HG03571 (cell line): Measurements from ENCODE around the gene PDE4D.

Experiments
- ATAC-seq: cut with Tn5 transposase; IDR thresholded peaks from one replicate; pipeline ENCODE4 v1.9.1; 2021; ENCODE audit not compliant: unreplicated experiment

PDE4D gene

DNA sequence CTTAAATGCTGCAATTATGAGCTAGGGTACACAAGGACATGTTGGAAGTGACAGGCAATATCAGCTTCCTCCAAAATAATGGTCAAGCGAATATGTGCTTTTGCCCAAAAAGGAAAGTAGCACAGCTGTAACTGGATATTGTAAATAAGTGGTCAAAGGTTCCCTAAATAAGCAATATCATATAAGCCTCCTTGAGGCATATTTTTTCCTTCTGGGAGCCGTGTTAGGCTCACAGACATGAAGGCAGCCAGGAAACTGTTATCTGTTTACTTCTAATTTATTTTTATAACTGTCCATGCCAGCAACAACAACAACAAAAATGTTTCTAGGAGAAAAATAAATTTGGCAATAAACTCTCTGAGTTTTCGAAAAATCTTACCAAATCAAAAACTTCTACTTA is 648.3 kb downstream of the PDE4D start:
- no peak for ATAC-seq

DNA sequence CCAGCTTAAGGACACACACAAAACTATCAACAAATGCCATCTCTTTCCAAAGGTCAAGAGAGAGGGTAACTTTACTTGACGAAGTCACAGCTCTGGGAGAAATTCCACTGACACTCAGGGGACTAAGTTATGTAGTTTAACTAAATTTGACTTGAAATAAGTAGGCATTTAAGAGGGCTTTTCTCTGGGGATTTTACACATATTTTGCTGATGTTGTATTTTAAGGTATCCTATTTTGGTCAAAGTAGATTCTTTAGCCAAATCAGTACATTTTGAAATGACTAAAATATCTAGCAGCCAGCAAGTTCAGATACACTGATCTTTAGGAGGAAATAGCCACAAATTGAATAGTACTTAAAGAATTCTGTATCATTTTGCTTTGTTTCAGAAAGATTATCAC is 652.0 kb downstream of the PDE4D start:
- no peak for ATAC-seq

DNA sequence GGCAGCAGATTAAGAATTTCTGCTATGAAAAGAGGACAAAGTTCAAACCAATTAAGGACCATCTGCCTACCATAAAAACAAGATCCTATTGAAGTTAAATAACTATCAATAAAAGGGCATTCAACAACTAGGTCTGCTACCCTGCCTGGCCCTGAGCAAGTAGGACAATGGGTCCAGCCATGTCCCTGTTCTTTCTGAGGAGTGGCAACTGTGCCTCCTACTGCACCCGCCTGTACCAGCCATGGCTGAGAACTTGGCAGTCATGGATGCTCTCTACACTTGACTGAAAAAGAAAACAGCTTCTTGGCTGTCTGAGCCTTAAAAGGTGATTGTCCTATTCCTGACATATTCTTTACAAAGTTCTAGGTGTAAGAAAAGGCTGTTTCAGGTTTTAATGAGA is 652.4 kb downstream of the PDE4D start:
- ATAC-seq, result no peak

DNA sequence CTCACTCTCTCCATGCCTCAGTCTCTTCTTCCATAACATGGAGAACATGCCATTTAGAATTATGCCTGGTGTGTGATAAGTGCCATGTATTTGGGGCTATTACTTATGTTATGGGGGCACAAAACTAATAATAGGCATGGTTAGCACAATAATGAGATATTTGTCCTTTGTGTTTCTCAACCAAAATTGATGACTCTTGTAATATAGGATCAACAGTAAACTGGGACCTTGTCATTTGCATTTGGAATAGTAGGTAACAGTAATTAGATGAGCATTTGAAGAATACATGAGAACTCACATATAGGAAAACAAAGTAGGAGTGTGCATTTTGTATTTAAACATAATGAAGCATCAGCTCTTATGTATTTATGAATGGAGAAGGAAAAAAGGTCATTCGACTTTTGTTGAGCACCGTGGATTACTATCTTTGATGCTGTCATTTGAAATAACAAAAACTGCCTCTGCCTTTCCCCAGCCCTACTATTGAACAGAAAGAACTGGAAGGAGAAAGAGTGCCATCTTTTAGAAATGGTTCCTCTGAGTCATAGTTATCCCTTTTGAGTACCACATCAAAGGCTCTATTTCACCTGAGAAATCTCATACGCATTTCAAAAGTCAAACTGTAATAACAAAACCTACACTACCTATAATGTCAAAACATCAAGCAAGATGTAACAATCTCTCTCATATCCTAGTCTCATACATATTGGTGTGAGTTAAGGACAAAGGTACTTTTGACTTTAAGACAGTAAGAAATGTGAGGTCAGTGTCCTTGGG is 655.2 kb downstream of the PDE4D start:
- no peak for ATAC-seq

DNA sequence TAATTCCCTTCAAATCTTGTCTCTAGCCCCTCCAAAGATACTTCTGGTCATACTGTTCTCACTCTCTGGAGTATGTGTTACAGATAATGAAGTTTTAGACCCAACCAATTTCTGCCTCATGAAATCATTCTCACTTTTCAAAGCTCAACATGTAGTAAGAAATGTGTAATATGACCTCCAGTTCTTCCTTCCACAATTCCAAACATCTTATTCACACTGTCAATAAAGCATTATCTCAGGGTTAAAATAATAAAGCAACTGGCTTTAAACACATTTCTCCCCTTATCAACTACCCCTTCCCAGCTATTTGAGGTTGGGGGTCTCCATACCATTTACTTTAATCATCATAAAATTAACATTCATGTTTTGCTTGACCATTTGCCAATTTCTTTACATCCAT is 656.5 kb downstream of the PDE4D start:
- ATAC-seq, result no peak

DNA sequence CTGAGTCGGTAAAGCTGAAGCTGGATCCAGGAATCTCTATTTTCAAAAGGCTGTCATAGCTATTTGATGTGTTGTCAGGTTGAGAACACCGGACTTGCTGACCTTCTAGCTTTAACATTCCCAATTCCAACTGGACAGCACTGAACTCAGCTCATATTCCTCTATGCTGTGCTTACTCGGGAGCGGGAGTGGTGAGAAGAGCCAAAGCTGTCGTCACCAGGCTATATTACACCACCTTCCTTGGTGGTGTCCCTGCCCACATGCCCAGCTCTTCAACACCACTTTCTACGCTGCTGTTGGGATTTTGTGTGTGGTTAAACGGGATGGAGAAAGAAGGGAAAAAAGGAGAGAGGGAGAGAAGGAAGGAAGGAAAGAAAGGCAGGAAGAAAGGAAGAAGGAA is 657.1 kb downstream of the PDE4D start:
- no peak for ATAC-seq

DNA sequence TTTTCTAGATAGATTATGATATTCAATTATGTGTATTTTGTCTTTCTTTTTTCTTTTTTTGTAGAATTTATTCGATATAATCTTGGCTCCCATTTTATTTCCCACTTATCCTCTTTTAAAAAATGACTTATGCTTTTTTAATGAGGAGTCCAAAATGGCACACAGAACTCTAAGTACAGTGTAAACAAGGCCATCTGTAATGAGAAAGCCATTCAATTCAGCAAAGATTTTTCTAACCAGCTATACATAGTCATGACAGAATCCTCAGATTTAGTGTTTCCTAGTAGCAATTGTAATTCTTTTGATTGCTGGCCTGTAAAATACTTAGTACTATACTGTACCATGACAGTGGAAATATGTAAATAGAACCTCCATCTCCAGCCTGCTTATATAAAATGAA is 659.3 kb downstream of the PDE4D start:
- ATAC-seq, result no peak

DNA sequence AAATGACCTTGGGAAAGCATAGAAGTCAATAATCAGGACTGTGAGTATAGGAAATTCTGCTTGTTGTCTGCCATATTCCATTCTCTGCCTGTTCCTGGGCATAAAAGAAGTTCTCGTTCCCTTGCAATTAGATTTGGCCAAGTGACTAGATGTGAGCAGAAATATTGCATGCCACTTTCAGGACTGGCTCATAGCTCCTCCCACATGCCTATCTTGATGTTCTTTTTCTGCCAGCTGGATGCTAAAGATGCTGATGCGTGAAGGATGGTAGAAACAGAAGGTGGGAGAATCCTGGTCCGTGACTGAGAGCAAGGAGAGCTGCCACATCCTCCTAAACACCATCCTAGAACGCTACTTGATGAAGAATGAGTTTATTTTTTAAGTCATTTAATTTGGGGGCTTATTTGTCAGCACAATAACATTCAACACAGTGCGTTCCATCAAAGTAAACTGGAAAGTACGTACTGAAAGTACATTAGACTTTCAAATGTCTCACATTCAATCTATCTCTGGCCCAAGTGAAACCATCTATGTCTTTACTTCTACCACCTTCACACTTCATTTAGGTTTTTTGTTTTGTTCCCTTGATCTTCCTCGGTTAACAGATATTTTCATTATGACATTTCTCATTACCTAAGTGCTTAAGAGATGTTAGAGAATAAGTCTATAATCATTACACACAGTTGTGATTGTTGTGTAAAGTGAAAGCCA is 662.1 kb downstream of the PDE4D start:
- ATAC-seq, result no peak

DNA sequence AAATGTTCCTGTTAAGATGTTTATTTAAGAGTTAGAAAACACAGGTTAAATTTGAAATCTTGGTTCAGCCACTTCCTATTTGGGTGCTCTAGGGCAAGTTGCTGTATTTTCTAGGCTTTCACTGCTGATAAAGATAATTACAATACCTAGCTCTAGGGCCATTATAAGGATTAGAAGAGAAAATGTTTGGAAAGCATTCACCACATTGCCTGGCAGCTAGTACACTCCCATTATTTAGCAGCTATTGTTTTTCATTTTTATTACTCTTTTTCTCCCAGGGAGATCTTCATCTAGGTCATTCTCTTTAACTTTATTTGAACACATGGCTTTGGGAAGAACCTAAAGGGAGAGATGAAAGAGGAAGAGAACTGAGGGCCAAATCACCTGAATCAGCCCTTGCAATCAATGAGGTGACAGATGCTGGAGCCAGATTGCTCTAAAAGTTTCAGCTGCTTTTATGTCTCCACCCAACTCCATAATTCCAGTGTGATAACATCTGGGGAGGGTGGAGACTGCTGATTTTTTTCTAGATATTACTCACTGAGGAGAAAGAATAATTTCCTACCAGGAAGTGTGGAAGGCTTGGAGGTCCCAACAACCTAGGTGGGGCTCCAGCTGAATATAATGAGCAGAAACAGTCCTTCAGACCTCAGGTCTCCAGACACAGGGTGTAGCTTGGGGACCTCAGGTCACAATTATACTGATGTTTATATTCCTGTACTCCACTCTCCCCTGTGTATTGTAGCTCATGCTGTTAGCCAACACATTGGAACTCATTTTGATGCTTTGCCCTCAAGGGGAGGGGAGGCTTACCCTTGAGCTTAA is 670.6 kb downstream of the PDE4D start:
- no peak for ATAC-seq

DNA sequence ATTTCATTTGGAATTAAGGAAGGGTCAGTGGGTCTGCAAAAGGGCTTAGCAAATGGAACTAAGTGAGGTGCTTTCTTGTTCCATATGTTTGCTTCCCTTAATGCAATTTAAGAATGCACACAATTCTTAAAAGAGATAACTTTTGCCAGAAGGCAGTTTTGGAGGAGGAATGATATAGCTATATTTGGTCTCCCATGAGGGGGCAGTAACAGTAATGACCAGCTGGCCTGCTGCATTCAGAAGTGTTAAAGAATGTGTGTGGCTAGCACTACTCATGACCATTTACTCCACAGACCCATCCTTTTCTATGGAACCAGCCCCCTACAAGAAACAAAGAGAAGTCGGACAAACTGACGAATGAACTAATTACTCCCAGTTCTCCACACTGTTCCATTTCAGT is 671.8 kb downstream of the PDE4D start:
- no peak for ATAC-seq

DNA sequence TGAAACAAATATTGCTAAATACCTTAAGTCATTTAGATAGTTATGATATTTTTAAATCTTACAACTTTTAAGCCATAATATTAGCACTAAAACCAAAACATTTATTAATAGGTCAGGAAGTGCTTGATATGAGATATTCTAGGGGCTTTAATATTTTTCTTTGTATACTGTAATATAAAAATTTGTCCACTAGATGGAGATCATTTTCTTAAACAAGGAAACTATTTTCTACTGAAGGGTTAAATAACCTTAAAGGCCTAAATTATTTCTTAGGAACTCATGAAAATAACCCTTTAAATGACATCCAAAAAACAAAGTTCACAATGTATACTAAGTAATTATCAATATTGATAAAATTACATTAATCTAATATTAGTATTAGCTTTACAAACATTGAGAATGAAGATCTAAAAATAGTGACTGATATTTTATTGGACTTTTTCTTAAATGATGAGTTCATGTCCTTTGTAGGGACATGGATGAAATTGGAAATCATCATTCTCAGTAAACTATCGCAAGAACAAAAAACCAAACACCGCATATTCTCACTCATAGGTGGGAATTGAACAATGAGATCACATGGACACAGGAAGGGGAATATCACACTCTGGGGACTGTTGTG is 675.0 kb downstream of the PDE4D start:
- ATAC-seq, result no peak

DNA sequence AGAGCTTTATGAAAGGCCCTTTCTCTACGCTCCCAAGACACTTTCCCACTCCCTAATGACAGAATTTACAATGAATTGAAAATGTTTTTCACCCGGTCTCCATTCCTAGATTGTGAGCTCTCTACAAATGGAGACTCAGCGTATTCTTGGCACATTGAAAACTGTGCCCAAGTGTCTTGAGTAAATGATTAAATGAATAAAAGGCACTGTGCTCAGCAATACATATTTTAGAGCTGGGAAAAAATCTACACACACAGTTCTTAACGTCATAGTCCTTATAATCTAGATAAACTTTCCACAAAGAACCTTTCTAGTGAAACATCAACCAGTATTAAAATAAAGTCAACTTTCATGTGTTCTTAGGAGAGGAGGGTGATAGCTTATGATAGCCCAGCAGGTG is 676.7 kb downstream of the PDE4D start:
- no peak for ATAC-seq

DNA sequence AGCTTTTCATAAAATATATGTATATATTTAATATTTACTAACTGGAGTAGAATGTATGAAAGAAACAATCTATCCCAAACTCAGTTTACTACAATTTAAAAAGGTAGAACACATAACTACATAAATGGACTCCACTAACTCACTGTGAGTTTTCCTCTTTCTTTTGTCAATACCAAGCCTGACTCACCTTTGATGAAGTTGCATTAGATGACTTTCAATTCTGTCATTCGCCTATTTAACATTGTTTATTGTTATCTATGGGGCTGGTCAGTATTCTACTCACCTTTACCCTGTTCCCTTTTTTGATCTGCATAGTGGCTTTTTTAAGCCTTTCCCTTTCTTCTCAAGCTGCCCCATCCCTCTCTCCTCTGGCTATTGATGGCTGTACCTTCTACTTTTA is 680.9 kb downstream of the PDE4D start:
- ATAC-seq, result no peak

DNA sequence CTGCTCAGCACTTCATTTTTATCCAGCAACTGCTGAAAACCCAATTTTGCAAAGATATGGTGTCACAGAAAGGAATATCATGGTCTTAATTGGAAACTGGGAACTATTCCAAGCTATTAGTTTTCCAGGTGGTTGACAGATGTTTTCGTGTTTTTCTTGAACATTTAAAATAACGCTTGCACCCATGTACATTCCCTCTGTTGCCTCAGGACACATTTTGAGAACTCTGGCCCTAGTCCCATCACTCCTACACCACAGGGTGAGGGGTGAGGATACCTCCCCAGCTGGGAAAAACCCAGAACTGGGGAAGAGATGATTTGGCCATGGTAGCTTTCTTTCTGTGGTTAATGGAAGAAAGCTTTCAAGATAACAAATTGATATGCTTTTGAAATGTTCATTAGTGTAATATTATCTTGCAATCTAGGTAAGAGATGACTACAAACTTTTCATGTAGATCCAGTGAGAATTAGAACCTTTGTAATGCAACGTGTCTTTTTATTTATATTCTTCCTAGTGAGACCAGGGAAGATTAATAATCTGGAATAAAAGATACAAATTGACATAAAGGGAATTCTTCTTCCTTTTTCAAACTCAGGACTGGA is 683.7 kb downstream of the PDE4D start:
- no peak for ATAC-seq

DNA sequence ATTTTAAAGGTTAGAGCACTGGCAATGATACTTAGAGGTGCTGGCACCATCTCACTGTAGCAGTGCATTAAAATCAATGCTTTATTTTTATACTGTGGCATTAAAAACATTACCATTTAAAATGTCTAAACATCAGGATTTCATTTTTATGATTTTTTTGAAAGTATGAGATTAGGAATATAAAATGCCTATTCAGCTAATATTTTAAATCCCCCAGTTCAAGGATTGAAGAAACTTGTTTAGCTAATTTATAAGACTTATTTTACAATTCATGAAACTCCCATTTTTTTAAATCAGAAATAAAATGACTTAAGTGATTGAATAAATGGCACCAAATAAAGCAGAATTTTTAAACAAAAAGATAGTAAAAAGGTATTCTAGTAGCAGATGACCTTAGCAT is 685.1 kb downstream of the PDE4D start:
- ATAC-seq, result no peak

DNA sequence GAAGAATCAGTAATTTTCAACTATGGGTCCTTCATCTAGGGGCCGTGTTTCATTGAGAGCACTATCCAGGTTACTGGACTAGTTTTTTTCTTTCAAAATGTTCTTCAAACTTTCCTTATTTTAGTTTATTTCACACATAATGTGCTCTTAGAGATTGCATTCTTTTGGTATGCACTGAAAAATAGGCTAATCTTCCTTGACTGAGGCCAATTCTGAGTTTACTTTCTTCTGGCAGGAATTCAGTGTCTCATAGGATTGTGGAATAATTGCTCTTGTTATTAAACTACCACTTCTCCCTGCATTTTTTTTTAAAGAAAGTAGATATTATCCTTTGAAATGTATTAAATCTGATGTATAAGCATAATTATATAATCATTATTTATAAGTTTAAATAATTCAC is 686.1 kb downstream of the PDE4D start:
- no peak for ATAC-seq

DNA sequence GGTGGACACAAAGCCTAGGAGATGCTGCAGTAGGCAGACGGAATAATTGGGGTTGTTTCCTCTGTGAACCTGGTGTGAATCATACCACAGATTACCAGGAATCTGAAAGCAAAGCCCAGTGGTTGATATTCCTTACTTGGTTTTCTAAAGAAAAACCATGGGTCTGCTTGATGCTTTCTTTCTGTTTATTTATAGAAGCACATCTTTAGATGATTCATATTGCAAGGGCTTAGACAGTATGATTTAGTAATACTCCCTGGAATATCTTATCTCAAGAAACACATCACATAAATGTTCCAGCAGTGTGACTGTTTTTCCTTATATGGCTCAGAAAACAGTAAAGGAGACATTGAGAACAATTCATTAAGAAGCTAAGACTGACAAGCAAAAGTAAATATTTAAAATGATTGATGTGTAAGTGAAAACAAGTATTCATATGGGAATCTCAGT is 687.4 kb downstream of the PDE4D start:
- no peak for ATAC-seq

DNA sequence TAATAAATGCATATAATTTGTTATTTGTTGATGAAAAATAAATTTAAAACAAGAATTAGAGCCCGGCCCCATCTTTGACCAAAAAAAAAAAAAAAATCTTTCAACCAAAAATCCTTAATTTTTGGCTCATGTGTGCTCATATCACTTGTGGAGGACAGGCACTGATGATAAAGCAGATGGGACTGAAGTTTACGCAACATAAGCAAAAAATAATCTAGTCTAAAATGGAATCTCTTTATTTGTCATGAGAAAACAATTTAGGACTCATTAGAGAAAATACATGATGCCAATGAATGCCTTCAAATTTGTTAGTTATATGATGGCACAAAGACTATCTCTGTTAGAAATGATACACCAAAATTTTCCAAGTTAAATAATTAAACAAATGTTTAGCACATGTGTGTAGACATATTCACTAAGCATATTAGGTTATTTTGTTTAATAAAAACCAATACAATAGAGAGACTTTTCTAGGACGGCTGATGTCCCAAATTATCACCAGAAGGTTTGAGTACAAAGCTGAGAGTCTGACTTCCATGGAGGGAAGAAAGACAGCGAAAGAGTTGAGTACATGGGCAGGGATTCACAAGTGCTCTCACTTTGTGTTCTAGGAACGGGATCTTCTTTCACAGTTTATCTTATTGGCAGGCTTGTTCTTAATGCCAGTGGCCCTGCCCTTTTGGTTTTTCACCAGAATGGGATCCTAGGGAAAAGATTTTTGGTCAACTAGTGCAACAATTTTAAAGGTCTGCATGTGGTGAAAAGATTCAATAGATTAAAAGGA is 689.2 kb downstream of the PDE4D start:
- ATAC-seq, result no peak

DNA sequence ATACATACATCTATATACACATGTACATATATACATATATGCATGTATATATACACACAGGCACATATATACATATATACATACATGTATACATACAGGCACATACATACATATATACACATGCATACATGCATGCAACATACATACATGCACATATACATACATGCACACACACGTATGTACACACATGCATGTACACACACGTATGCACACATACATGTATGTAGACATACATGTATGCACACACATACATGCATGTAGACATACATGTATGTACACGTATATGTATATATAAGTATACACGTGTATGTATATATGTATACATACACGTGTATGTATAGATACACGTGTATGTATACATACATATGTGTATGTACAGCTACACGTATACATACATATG is 693.7 kb downstream of the PDE4D start:
- no peak for ATAC-seq

DNA sequence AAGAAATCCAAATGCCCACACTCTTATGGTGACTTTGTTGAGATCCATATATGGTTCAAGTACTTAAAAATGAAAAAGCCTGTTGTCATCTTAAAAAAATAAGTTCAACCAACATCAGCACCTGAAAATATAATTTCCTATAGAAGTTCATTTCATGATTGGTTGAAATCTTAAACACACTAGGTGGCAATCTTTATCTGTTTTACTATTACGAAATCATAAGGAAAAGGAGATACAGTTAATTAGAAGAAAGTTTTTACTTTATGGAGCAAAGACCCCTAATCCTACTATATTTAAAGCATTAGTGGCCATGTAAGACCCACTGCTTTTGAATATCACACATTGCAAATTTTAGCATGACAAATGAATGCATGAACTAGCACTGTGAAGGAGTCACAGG is 694.7 kb downstream of the PDE4D start:
- ATAC-seq, result no peak
